HEK293 (cell line): ENCODE data around the gene APCDD1.

Experiments used
- CTCF ChIA-PET: fragments of 350-600 bp; formaldehyde crosslinking; extraction: SDS; loops from one replicate; lab custom pipeline; 2021; ENCODE audit warnings: antibody characterized with exemption; lab: Yijun Ruan, JAX
- POLR2A ChIA-PET: fragments of 300-600 bp; formaldehyde crosslinking; extraction: SDS; loops from one replicate; lab custom pipeline; 2020; ENCODE audit warnings: antibody characterized with exemption, inconsistent platforms; lab: Yijun Ruan, JAX
- H3K27ac ChIP-seq: fragments of 200-500 bp; sonication (Bioruptor generic); 2 replicates; pipeline ENCODE4 v1.5.1; 2014; ENCODE audit warnings: low read depth, low read length, control low read depth, inconsistent platforms; ENCODE audit errors: extremely low read depth
- H3K36me3 ChIP-seq, 2 experiments: fragments of 200-500 bp in 1 of 2; sonication (Bioruptor generic) in 1 of 2; 1 replicate in 1 of 2; 2 replicates in 1 of 2; pipeline ENCODE4 v1.5.1; 2014 to 2017; ENCODE audit warnings: inconsistent platforms in 2 of 2, low read length in 2 of 2; ENCODE audit not compliant: control insufficient read depth in 2 of 2, insufficient read depth in 1 of 2
- H3K4me1 ChIP-seq: fragments of 200-500 bp; sonication (Bioruptor generic); 2 replicates; pipeline ENCODE4 v1.5.1; 2014; ENCODE audit warnings: mild to moderate bottlenecking, low read length, inconsistent platforms; ENCODE audit not compliant: control insufficient read depth, insufficient read depth
- H3K4me3 ChIP-seq: 2 replicates; pipeline ENCODE4 v1.5.1; 2011; ENCODE audit warnings: low read depth, mild to moderate bottlenecking, control low read depth, low read length, moderate library complexity
- H3K9me3 ChIP-seq: fragments of 200-500 bp; sonication (Bioruptor generic); 2 replicates; pipeline ENCODE4 v1.5.1; 2014; ENCODE audit warnings: low read depth, low read length, inconsistent platforms; ENCODE audit not compliant: control insufficient read depth, insufficient read depth
- BCL11B ChIP-seq: fragments of 450-650 bp; formaldehyde crosslinking; IDR thresholded peaks from 2 replicates; pipeline ENCODE4 v1.5.1; 2016; ENCODE audit warnings: low read depth, missing biosample characterization, missing genetic modification characterization
- EGR2 ChIP-seq: fragments of 450-650 bp; formaldehyde crosslinking; IDR thresholded peaks from 2 replicates; pipeline ENCODE4 v1.5.1; 2016; ENCODE audit warnings: low read depth, missing biosample characterization, missing genetic modification characterization
- GLI4 ChIP-seq: fragments of 450-650 bp; formaldehyde crosslinking; IDR thresholded peaks from 2 replicates; pipeline ENCODE4 v1.5.1; 2016; ENCODE audit warnings: missing biosample characterization, missing genetic modification characterization
- HIC1 ChIP-seq: fragments of 450-650 bp; formaldehyde crosslinking; IDR thresholded peaks from 2 replicates; pipeline ENCODE4 v1.5.1; 2016; ENCODE audit warnings: missing biosample characterization, missing genetic modification characterization
- HOXD13 ChIP-seq: sonication (generic); formaldehyde crosslinking; IDR thresholded peaks from 2 replicates; pipeline ENCODE4 v1.8.0; 2022; ENCODE audit warnings: missing genetic modification reagents, borderline replicate concordance
- KLF8 ChIP-seq: fragments of 450-650 bp; formaldehyde crosslinking; IDR thresholded peaks from 2 replicates; pipeline ENCODE4 v1.5.1; 2016; ENCODE audit warnings: missing biosample characterization, missing genetic modification characterization
- MEIS1 ChIP-seq: sonication (generic); formaldehyde crosslinking; IDR thresholded peaks from 2 replicates; pipeline ENCODE4 v1.8.1; 2022; ENCODE audit warnings: missing genetic modification reagents, mild to moderate bottlenecking, borderline replicate concordance
- TCF7L2 ChIP-seq: IDR thresholded peaks from 2 replicates; pipeline ENCODE4 v1.6.1; 2011; ENCODE audit warnings: low read depth, mild to moderate bottlenecking, inconsistent platforms, low read length, moderate library complexity, borderline replicate concordance
- YY2 ChIP-seq: fragments of 450-650 bp; formaldehyde crosslinking; IDR thresholded peaks from 2 replicates; pipeline ENCODE4 v1.5.1; 2016; ENCODE audit warnings: missing biosample characterization, missing genetic modification characterization
- ZBTB10 ChIP-seq: fragments of 450-650 bp; formaldehyde crosslinking; IDR thresholded peaks from 2 replicates; pipeline ENCODE4 v1.5.1; 2016; ENCODE audit warnings: missing biosample characterization, missing genetic modification characterization
- ZBTB17 ChIP-seq: fragments of 450-650 bp; formaldehyde crosslinking; IDR thresholded peaks from 2 replicates; pipeline ENCODE4 v1.5.1; 2016; ENCODE audit warnings: missing biosample characterization, missing genetic modification characterization
- ZBTB48 ChIP-seq: fragments of 450-650 bp; formaldehyde crosslinking; IDR thresholded peaks from 2 replicates; pipeline ENCODE4 v1.5.1; 2016; ENCODE audit warnings: missing biosample characterization, missing genetic modification characterization
- ZNF10 ChIP-seq: fragments of 450-650 bp; formaldehyde crosslinking; IDR thresholded peaks from 2 replicates; pipeline ENCODE4 v1.5.1; 2017; ENCODE audit warnings: missing biosample characterization, missing genetic modification characterization
- ZNF132 ChIP-seq: fragments of 450-650 bp; formaldehyde crosslinking; IDR thresholded peaks from 2 replicates; pipeline ENCODE4 v1.5.1; 2017; ENCODE audit warnings: missing biosample characterization, missing genetic modification characterization, borderline replicate concordance
- ZNF19 ChIP-seq: fragments of 450-650 bp; formaldehyde crosslinking; IDR thresholded peaks from 2 replicates; pipeline ENCODE4; 2016; ENCODE audit warnings: missing biosample characterization, missing genetic modification characterization, low read depth
- ZNF248 ChIP-seq: fragments of 450-650 bp; formaldehyde crosslinking; IDR thresholded peaks from 2 replicates; pipeline ENCODE4 v1.5.1; 2017; ENCODE audit warnings: missing biosample characterization, missing genetic modification characterization
- ZNF274 ChIP-seq, 2 experiments: fragments of 200-500 bp in 1 of 2; fragments of 450-650 bp in 1 of 2; sonication (Bioruptor generic) in 1 of 2; formaldehyde crosslinking in 1 of 2; IDR thresholded peaks; 2 replicates each; pipeline versions ENCODE4 v1.5.1 to v1.6.1; 2014 to 2016; ENCODE audit warnings: borderline replicate concordance in 1 of 2, inconsistent platforms in 1 of 2, low read length in 1 of 2, missing biosample characterization in 1 of 2, missing genetic modification characterization in 1 of 2
- ZNF350 ChIP-seq: fragments of 450-650 bp; formaldehyde crosslinking; IDR thresholded peaks from 2 replicates; pipeline ENCODE4 v1.5.0; 2017; ENCODE audit warnings: missing biosample characterization, mild to moderate bottlenecking, missing genetic modification characterization
- ZNF391 ChIP-seq: fragments of 450-650 bp; formaldehyde crosslinking; IDR thresholded peaks from 2 replicates; pipeline ENCODE4 v1.5.1; 2016; ENCODE audit warnings: low read depth, missing biosample characterization, missing genetic modification characterization, borderline replicate concordance
- ZNF514 ChIP-seq: fragments of 450-650 bp; formaldehyde crosslinking; IDR thresholded peaks from 2 replicates; pipeline ENCODE4 v1.5.1; 2016; ENCODE audit warnings: missing biosample characterization, missing genetic modification characterization
- ZNF600 ChIP-seq: fragments of 450-650 bp; formaldehyde crosslinking; IDR thresholded peaks from 2 replicates; pipeline ENCODE4 v1.5.1; 2016; ENCODE audit warnings: missing biosample characterization, missing genetic modification characterization
- ZNF629 ChIP-seq: fragments of 450-650 bp; formaldehyde crosslinking; IDR thresholded peaks from 2 replicates; pipeline ENCODE4 v1.5.1; 2017; ENCODE audit warnings: missing biosample characterization, missing genetic modification characterization
- ZNF707 ChIP-seq: fragments of 450-650 bp; formaldehyde crosslinking; IDR thresholded peaks from 2 replicates; pipeline ENCODE4 v1.5.1; 2016; ENCODE audit warnings: missing biosample characterization, missing genetic modification characterization
- ZNF837 ChIP-seq: fragments of 450-650 bp; formaldehyde crosslinking; IDR thresholded peaks from 2 replicates; pipeline ENCODE4 v1.5.1; 2016; ENCODE audit warnings: missing biosample characterization, missing genetic modification characterization
- ZSCAN16 ChIP-seq: fragments of 450-650 bp; formaldehyde crosslinking; IDR thresholded peaks from 2 replicates; pipeline ENCODE4 v1.5.1; 2016; ENCODE audit warnings: missing biosample characterization, missing genetic modification characterization
- ZSCAN5A ChIP-seq: fragments of 450-650 bp; formaldehyde crosslinking; IDR thresholded peaks from 2 replicates; pipeline ENCODE4 v1.5.1; 2016; ENCODE audit warnings: missing biosample characterization, missing genetic modification characterization
- TF ChIP-seq, protein P1 (sequence below): fragments of 450-650 bp; IDR thresholded peaks from 2 replicates; pipeline ENCODE4 v1.5.1; 2018; ENCODE audit warnings: missing biosample characterization, missing genetic modification characterization
- TF ChIP-seq, protein P2 (sequence below): sonication (generic); formaldehyde crosslinking; IDR thresholded peaks from 2 replicates; pipeline ENCODE4 v1.8.1; 2022; ENCODE audit warnings: mild to moderate bottlenecking, moderate library complexity, missing genetic modification reagents

APCDD1 gene

GRCh38 chr18:10421859-10422258 is 32.6 kb upstream of the APCDD1 start:
- POLR2A ChIA-PET = no interaction called here
- TF ChIP-seq MEIS1 (CRISPR knock-in tag) (no peak), KLF8 (tag by site-specific recombination) (no peak), ZBTB17 (tag by site-specific recombination) (no peak), TCF7L2 (no peak), ZSCAN5A (tag by site-specific recombination) (no peak), ZBTB10 (tag by site-specific recombination) (no peak), GLI4 (tag by site-specific recombination) (no peak), ZNF514 (tag by site-specific recombination) (no peak), ZNF629 (no peak), ZNF350 (tag by site-specific recombination) (no peak), EGR2 (no peak), ZNF600 (tag by site-specific recombination) (no peak)
- TF ChIP-seq, protein P1, sequence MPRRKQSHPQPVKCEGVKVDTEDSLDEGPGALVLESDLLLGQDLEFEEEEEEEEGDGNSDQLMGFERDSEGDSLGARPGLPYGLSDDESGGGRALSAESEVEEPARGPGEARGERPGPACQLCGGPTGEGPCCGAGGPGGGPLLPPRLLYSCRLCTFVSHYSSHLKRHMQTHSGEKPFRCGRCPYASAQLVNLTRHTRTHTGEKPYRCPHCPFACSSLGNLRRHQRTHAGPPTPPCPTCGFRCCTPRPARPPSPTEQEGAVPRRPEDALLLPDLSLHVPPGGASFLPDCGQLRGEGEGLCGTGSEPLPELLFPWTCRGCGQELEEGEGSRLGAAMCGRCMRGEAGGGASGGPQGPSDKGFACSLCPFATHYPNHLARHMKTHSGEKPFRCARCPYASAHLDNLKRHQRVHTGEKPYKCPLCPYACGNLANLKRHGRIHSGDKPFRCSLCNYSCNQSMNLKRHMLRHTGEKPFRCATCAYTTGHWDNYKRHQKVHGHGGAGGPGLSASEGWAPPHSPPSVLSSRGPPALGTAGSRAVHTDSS (tag by site-specific recombination) = no peak
- CTCF ChIA-PET = no interaction called here
- Histone ChIP-seq H3K27ac (no peak overlapping the region), H3K4me3 (no peak overlapping the region), H3K36me3 (no peaks in the 10 kb centered on the region), H3K9me3 (no peaks in the 10 kb centered on the region), H3K4me1 (no peaks in the 10 kb centered on the region)

DNA sequence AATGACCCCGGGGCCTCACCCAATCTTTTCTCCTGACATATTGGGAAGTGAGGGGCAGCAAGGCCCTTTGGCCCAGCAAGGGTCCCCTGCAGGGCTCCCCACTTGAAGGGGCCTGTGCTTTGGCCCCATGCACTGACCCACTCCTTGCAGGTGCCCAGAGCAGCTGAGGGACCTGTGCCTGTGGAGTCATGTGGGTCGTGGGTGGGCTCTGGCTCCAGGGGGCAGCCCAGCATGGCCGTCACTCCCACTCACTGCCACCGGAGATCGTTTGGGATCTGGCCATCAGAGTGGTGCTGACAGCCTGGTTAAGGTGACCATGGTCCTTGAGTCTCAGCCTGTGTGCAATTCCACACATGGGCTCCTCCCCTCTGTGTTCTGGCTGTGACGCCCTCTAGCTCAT is 31.7 kb upstream of the APCDD1 start:
- ChIA-PET POLR2A (no interaction called here), CTCF (interaction anchor here (0.7 kb wide), 2 partner anchors 21 to 343 kb away, joined by 3 read pairs; no protein-coding TSS in a partner anchor)
- H3K27ac ChIP-seq = no peak overlapping the region
- no peaks in the 10 kb centered on the region for H3K9me3 ChIP-seq
- no peaks in the 10 kb centered on the region for H3K4me1 ChIP-seq
- no peak overlapping the region for H3K4me3 ChIP-seq
- H3K36me3 ChIP-seq = no peaks in the 10 kb centered on the region
- TF ChIP-seq ZNF132 = no peak
- no peak for TF ChIP-seq ZNF707 (tag by site-specific recombination)
- TF ChIP-seq ZNF837 (tag by site-specific recombination) = no peak
- TF ChIP-seq ZSCAN16 = no peak
- no peak for TF ChIP-seq ZNF19 (tag by site-specific recombination)
- TF ChIP-seq ZNF274 (IDR thresholded peaks at IDR 0.05; ENCODE audit: low read length) = no peak
- no peak for TF ChIP-seq ZNF274 (tag by site-specific recombination; IDR thresholded peaks at IDR 0.05; ENCODE audit: borderline replicate concordance)
- TF ChIP-seq YY2 (tag by site-specific recombination) = no peak
- TF ChIP-seq ZNF10 (tag by site-specific recombination) = no peak
- no peak for TF ChIP-seq ZNF391 (tag by site-specific recombination)
- no peak for TF ChIP-seq ZBTB48
- TF ChIP-seq ZNF248 (tag by site-specific recombination) = no peak
- no peak for TF ChIP-seq HIC1
- TF ChIP-seq BCL11B (tag by site-specific recombination) = no peak
- no peak for TF ChIP-seq HOXD13
- TF ChIP-seq, protein P2, sequence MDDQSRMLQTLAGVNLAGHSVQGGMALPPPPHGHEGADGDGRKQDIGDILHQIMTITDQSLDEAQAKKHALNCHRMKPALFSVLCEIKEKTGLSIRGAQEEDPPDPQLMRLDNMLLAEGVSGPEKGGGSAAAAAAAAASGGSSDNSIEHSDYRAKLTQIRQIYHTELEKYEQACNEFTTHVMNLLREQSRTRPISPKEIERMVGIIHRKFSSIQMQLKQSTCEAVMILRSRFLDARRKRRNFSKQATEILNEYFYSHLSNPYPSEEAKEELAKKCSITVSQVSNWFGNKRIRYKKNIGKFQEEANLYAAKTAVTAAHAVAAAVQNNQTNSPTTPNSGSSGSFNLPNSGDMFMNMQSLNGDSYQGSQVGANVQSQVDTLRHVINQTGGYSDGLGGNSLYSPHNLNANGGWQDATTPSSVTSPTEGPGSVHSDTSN (CRISPR knock-in tag) = no peak
